CD14-positive monocyte (primary cell): ENCODE data around the gene SGCG. TPM values are rescaled to one million over a fixed set of nuclear protein-coding genes. Genes with fewer than 3 reads are reported as not detected.

Experiments used
- DNase-seq, 3 donors: peaks; one replicate each; pipeline ENCODE4 v3.0.0-alpha.2; 2011 to 2022
- H2AFZ ChIP-seq: 2 replicates; pipeline ENCODE4 v1.6.0; 2012; ENCODE audit warnings: mild to moderate bottlenecking, low read depth, low read length, inconsistent platforms; ENCODE audit not compliant: insufficient read depth, poor library complexity, severe bottlenecking
- H3K27ac ChIP-seq, 2 donors: 1 replicate in 1 of 2; 2 replicates in 1 of 2; pipeline ENCODE4 v1.5.1; 2012 to 2013; ENCODE audit warnings: low read length in 2 of 2, control low read depth in 1 of 2, inconsistent platforms in 1 of 2, low read depth in 1 of 2, mild to moderate bottlenecking in 1 of 2
- H3K27me3 ChIP-seq, 2 donors: one replicate each; pipeline versions ENCODE4 v1.6.0 to v1.6.1; 2011 to 2013; ENCODE audit warnings: low read length in 2 of 2; ENCODE audit not compliant: control insufficient read depth in 2 of 2, insufficient read depth in 2 of 2
- H3K36me3 ChIP-seq, 2 donors: replicated peaks in 1 of 2; 1 replicate in 1 of 2; 2 replicates in 1 of 2; pipeline versions ENCODE4 v1.5.1 to v1.6.1; 2012 to 2013; ENCODE audit warnings: low read length in 2 of 2, control low read depth in 1 of 2, inconsistent platforms in 1 of 2, mild to moderate bottlenecking in 1 of 2; ENCODE audit not compliant: insufficient read depth in 2 of 2, control insufficient read depth in 1 of 2
- H3K4me1 ChIP-seq, 2 donors: 1 replicate in 1 of 2; 2 replicates in 1 of 2; pipeline versions ENCODE4 v1.5.1 to v1.6.1; 2012 to 2013; ENCODE audit warnings: low read length in 2 of 2, control low read depth in 1 of 2, inconsistent platforms in 1 of 2, mild to moderate bottlenecking in 1 of 2, moderate library complexity in 1 of 2; ENCODE audit not compliant: insufficient read depth in 2 of 2, control insufficient read depth in 1 of 2
- H3K4me2 ChIP-seq: replicated peaks from 2 replicates; pipeline ENCODE3; 2012; ENCODE audit warnings: low read length, moderate library complexity, mild to moderate bottlenecking; ENCODE audit not compliant: poor library complexity, severe bottlenecking; ENCODE audit errors: extremely low read depth
- H3K4me3 ChIP-seq, 3 experiments: fragments of 200-600 bp in 1 of 3; sonication (generic) in 1 of 3; replicated peaks in 1 of 3; 1 replicate in 2 of 3; 2 replicates in 1 of 3; pipeline ENCODE4 v1.5.1; 2011 to 2013; ENCODE audit warnings: low read length in 3 of 3, mild to moderate bottlenecking in 3 of 3, control low read depth in 2 of 3, low read depth in 2 of 3, inconsistent platforms in 1 of 3, moderate library complexity in 1 of 3
- H3K79me2 ChIP-seq: 2 replicates; pipeline ENCODE4 v1.6.0; 2012; ENCODE audit warnings: mild to moderate bottlenecking, control low read depth, inconsistent platforms, low read length, moderate library complexity; ENCODE audit not compliant: insufficient read depth
- H3K9ac ChIP-seq: 2 replicates; pipeline ENCODE4 v1.6.0; 2017; ENCODE audit warnings: low read length, mild to moderate bottlenecking; ENCODE audit not compliant: insufficient read depth, poor library complexity, severe bottlenecking
- H3K9me3 ChIP-seq, 2 donors: replicated peaks in 1 of 2; 1 replicate in 1 of 2; 2 replicates in 1 of 2; pipeline versions ENCODE4 v1.5.1 to v1.6.1; 2012 to 2013; ENCODE audit warnings: low read length in 2 of 2, control low read depth in 1 of 2; ENCODE audit not compliant: control insufficient read depth in 1 of 2, insufficient read depth in 1 of 2
- H4K20me1 ChIP-seq: 2 replicates; pipeline ENCODE4 v1.6.0; 2012; ENCODE audit warnings: mild to moderate bottlenecking, low read length, control low read depth, moderate library complexity; ENCODE audit not compliant: insufficient read depth
- H3K27ac Mint-ChIP-seq, 7 donors: one replicate each; pipeline ENCODE4 v1.8.0; 2020; ENCODE audit warnings: mild to moderate bottlenecking in 7 of 7, mixed read lengths in 7 of 7, moderate library complexity in 6 of 7, inconsistent platforms in 2 of 7
- H3K27me3 Mint-ChIP-seq, 3 donors: one replicate each; pipeline ENCODE4 v1.8.0; 2021 to 2022; ENCODE audit warnings: low read depth in 3 of 3, mild to moderate bottlenecking in 3 of 3, mixed read lengths in 3 of 3, moderate library complexity in 3 of 3, inconsistent platforms in 1 of 3
- H3K36me3 Mint-ChIP-seq, 2 donors: one replicate each; pipeline ENCODE4 v1.8.0; 2020; ENCODE audit warnings: mixed read lengths in 2 of 2, inconsistent platforms in 1 of 2, mild to moderate bottlenecking in 1 of 2
- H3K4me1 Mint-ChIP-seq: one replicate; pipeline ENCODE4 v1.8.0; 2020; ENCODE audit warnings: mild to moderate bottlenecking, mixed read lengths
- H3K4me3 Mint-ChIP-seq, 2 donors: one replicate each; pipeline ENCODE4 v1.8.0; 2020; ENCODE audit warnings: mild to moderate bottlenecking in 2 of 2, mixed read lengths in 2 of 2, moderate library complexity in 1 of 2
- H3K9me3 Mint-ChIP-seq, 7 donors: one replicate each; pipeline ENCODE4 v1.8.0; 2020 to 2022; ENCODE audit warnings: mixed read lengths in 7 of 7, mild to moderate bottlenecking in 6 of 7, moderate library complexity in 6 of 7, inconsistent platforms in 2 of 7
- CTCF ChIP-seq: fragments of 200-600 bp; IDR thresholded peaks from one replicate; pipeline ENCODE4 v1.8.0; 2022; ENCODE audit warnings: antibody characterized with exemption, mild to moderate bottlenecking
- intact Hi-C, 2 donors: fragments of 100-400 bp; cut with micrococcal nuclease; formaldehyde crosslinking; loops; one replicate each; pipeline versions ENCODE4 v1.15.0 to v1.15.1; 2023
- polyA plus RNA-seq, 3 donors: library from polyadenylated mRNA; depleted of rRNA in 1 of 3; unstranded in 2 of 3; stranded (reverse) in 1 of 3; fragments of 300-500 nt in 2 of 3; fragments of >200 nt in 1 of 3; fragmentation: Illumina TruSeq in 2 of 3; gene quantifications; 1 replicate in 2 of 3; 2 replicates in 1 of 3; pipeline ENCODE4 v1.2.3, GENCODE V29; 2012 to 2021

The SGCG gene
- polyA plus RNA-seq, 3 donors: not detected

GRCh38 chr13:23231241-23231640 lies 50.5 kb downstream of the SGCG start:
- H3K4me1 Mint-ChIP-seq: no peaks in the 10 kb centered on the region
- no peaks in the 10 kb centered on the region for H3K27me3 ChIP-seq
- H3K79me2 ChIP-seq: no peaks in the 10 kb centered on the region
- H3K9me3 Mint-ChIP-seq: peaks cover 2 to 16% (median 6%) of the 10 kb centered on the region in 7 donors
- no peaks in the 10 kb centered on the region for H3K9me3 ChIP-seq
- no peak overlapping the region for H3K27ac Mint-ChIP-seq
- no peak overlapping the region for H3K27ac ChIP-seq
- H3K4me3 ChIP-seq: no peak overlapping the region
- H3K9ac ChIP-seq: no peak overlapping the region
- no peak overlapping the region for H3K4me2 ChIP-seq
- DNase-seq: no peak
- H4K20me1 ChIP-seq: no peaks in the 10 kb centered on the region
- no peaks in the 10 kb centered on the region for H3K4me1 ChIP-seq
- no peak for TF ChIP-seq CTCF
- no peaks in the 10 kb centered on the region for H3K36me3 ChIP-seq
- H3K4me3 Mint-ChIP-seq: no peak overlapping the region
- H2AFZ ChIP-seq: no peak overlapping the region
- intact Hi-C loops: no loop called here
- peaks cover 0 to 4% (median 0%) of the 10 kb centered on the region in 3 donors for H3K27me3 Mint-ChIP-seq
- no peaks in the 10 kb centered on the region for H3K36me3 Mint-ChIP-seq

GRCh38 chr13:23235994-23236393 lies 55.2 kb downstream of the SGCG start:
- H3K4me1 ChIP-seq: no peaks in the 10 kb centered on the region
- intact Hi-C loops: no loop called here
- Mint-ChIP-seq H3K27me3 (peaks cover 0 to 3% (median 2%) of the 10 kb centered on the region in 3 donors), H3K4me3 (no peak overlapping the region), H3K9me3 (peaks cover 2 to 16% (median 10%) of the 10 kb centered on the region in 7 donors), H3K4me1 (no peaks in the 10 kb centered on the region), H3K27ac (no peak overlapping the region), H3K36me3 (no peaks in the 10 kb centered on the region)
- H4K20me1 ChIP-seq: no peaks in the 10 kb centered on the region
- no peak overlapping the region for H3K4me2 ChIP-seq
- TF ChIP-seq CTCF: no peak
- no peaks in the 10 kb centered on the region for H3K9me3 ChIP-seq
- no peak overlapping the region for H3K27ac ChIP-seq
- no peaks in the 10 kb centered on the region for H3K79me2 ChIP-seq
- no peak overlapping the region for H3K4me3 ChIP-seq
- no peak overlapping the region for H2AFZ ChIP-seq
- no peaks in the 10 kb centered on the region for H3K27me3 ChIP-seq
- H3K9ac ChIP-seq: no peak overlapping the region
- no peaks in the 10 kb centered on the region for H3K36me3 ChIP-seq
- DNase-seq: no peak
